GM18508 (cell line): ENCODE measurements around the gene RIMS4.
"Not testable (repeated sequence)": the region's sequence is repeated elsewhere in the genome, so short reads cannot be mapped to it uniquely, and the experiment has no call there.

ENCODE experiments used
- ATAC-seq: cut with Tn5 transposase; IDR thresholded peaks from one replicate; pipeline ENCODE4 v1.9.1; 2021; ENCODE audit warnings: moderate number of reproducible peaks; ENCODE audit not compliant: insufficient read depth, unreplicated experiment

The RIMS4 gene

DNA sequence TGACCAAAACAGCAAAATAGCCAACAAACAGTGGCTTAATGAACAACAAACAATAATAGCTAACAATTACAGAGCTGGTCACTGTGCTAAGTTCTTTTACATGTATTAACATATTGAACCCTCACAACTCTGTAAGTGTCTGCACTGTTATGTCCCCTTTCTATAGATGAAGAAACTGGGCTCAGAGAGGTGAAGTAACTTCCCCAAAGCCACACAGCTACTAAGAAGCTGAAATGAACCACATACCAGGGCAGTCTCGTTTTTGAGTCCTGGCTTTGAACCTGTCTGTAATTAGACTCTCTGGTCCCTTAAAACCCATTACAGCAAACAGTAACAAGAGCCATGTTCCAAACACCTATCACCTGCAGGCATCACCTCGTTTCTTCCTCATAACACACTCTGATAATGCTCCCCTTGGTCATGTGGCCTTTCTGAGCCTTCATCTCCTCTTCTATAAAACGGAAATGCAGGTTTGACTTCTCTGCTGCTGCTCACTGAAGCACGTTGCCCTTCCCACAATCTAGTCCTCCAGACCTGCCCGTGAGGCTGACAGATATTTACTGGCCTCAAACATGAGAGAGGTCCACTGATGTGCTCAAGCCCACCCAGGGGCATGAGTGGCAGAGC, 41.4 kb downstream of the RIMS4 start:
- no peak for ATAC-seq

- no peak for ATAC-seq
These were observed 42.1 kb downstream of the RIMS4 start for GRCh38 chr20:44768256-44768655.

DNA sequence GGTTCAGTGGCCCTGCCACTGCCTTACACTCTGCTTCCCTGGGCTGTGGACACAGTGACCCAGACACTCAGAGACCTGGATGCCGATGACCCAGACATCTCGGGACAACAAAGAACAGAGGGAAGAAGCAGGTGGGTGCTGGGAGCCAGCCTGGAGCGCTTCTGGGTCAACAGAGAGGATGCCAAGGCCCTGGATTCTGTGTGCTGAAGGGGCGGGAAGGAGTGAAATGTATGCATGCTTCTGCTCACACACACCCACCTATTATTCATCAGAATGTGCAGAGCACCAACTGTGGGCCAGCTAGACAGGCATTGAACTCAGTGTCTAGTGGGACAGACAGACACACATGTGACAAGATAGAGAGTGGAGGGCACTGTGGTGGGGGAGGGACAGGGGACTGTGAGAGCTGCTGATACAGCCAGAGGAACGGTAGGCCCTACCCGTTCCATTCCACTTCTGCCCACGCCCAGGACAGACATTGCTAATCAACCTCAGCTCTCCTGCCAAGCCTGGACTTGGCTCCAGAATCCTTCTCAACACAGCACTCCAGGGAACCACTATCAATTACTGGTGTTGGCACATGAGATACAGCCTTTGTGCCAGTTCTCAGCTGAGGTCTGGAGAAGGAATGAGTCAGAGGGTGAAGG, 44.5 kb downstream of the RIMS4 start:
- ATAC-seq: no peak

- no peak for ATAC-seq
These were observed 45.3 kb downstream of the RIMS4 start for GRCh38 chr20:44765091-44765490.

- ATAC-seq: not testable (repeated sequence)
These were observed 46.5 kb downstream of the RIMS4 start for GRCh38 chr20:44763798-44764197.

DNA sequence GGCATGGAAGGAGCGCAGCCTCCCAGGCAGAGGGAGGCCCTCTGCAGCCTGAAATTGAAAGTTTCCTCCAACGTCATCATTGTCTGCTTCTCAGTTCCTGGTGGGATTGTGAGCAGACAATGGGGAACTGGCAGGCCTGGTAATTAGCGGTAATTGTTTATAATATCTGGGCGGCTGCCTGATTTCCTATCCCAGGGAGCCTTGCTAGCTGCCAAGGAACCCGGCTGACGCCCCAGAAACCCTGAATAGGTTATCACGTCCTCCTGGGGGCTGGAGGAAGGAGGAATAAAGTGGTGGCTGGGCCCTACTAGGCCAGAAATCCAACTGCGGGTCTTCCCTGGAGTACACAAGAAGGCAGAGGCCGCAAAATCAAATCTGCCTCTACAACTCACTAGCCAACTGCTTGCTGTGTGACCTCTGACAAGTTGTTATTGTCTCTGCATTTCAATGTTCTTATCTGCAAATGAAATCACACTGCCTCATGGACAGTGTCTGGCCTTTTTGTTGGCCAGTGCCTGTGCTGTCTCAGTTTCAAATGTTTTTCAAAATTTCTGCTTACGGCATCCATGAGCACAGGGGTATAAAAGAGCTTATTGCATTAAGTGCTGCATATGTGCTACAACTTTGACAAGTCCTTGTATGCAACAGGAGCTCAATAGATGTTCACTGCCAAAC, 47.7 kb downstream of the RIMS4 start:
- ATAC-seq: no peak

DNA sequence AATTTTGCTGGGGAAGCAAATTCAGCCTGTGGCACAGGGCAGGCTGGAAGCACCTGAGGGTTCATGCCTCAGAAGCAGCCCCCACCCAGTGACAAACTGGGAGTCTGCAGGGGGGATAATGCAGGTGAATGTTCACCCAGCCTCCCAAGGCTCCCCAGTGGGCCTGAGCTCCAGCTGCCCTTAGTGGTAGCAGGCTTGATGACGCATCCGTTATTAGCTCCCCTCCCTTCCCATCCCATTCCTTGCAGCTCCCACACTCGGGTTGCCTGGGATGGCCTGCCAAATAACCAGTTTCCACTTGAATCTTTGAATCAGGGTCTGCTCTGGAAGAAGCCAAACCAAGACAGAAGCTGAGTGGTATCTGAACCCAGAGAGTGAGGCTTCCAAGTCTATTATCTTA, 48.9 kb downstream of the RIMS4 start:
- ATAC-seq: no peak

GRCh38 chr20:44759595-44759994, 50.8 kb downstream of the RIMS4 start:
- ATAC-seq: no peak

DNA sequence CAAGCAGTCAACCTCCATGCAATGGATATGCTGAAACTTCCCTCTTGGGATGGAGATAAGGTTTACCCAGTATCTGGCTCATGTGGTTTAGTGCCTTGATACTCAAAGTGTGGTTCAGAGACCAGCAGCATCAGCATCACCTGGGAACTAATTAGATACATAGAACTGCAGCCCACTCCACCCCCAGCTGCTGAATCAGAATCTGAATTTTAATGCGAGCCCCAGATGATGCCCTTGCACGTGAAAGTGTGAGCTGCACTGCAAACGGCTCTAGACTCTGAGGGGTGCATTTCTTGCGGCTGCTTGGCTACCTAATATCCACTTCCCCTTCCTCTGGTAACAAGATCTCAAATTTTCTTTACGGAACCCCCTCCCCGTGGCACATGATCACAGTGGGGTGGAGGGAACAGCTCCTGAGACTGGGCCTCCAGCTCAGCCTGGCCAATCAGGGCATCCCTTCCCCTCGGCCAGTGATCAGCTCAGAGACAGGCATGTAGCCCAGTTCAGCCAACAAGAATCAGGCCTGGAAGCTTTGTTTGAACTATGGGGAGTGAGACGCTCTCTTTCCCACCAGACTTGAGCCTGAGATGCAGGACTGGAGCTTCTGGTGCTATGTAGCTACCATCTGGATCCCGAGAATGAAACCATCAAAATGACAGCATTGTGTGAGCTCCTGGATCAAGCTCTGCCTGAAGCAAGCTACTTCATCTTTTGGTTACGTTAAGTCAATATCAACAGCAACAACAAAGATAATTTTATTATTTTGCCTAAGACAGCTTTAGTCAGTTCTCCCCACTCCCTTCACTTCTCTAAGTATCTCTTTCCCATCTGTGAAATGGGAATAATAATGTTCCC, 51.9 kb downstream of the RIMS4 start:
- ATAC-seq: no peak

DNA sequence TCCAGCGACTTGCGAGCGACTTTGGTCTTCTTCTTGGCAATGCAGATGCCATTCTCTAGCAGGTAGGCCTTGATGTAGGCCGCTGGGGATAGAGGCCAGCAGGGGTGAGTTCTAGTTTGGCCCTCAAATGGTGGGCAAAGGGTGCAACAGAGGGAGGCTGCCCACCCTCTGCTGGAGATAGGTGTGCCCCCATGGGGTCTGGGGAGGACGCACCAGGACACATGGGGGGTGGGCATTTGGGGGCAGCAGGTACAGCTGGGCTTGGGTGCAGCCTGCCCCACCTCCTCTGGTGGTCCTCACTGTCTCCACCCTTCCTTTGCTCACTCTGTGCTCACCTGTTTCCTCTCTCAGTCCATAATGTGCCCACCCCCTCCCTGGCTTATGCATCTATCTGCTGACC, 53.4 kb downstream of the RIMS4 start:
- no peak for ATAC-seq

DNA sequence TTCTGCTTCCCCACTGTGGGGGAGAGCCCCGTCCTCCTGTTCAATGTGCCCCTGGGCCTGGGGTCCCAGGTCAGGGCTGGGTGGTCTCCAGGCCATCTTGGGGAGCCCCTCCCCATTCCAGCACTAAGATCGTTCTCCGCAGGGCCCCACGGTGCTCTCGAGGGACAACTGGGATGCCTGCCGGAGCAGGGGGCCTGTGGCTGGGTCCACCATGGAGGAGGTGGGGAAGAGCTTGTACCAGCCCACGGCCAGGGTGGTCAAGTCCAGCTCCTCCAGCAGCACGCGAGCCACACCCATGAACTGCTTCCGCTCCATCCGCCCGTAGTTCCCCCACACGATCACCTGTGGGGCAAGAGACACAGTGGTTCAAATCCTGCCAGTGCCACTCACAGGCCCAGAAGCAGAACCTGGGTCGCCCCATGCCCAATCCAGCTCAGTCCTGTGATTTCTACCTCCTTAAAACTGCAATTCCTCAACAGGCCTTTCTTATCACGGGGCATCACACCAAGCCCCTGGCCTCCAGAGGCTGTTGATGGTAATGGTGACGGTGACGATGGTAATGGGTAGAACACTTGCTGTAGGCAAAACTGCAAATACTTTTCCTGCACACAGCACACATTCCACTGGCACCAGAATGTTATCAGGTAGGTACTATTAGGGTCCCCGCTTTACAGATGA, 54.2 kb downstream of the RIMS4 start:
- ATAC-seq: no peak

DNA sequence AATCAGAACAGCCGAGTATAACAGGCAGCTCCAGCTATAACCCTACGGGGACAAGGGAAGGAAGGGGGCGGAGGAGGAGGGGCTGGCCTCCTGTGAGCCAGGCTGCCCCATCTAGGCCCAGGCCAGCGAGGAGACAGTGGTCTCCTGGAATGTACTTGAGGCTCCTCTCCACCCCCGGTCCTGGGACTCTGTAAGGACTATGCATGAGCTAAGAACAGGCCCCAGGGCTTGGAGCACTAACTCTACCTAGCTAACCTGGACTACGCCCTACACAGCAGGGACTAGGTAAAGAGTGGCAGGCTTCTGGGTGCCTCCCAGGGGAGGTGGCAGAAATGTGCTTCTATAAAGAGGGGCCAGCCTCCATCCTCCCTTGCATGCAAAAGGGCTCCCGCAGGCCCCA, 55.8 kb downstream of the RIMS4 start:
- ATAC-seq: no peak

- no peak for ATAC-seq
These were observed 58.0 kb downstream of the RIMS4 start for GRCh38 chr20:44752099-44752931.

- no peak for ATAC-seq
These were observed 60.1 kb downstream of the RIMS4 start for GRCh38 chr20:44750081-44750805.

DNA sequence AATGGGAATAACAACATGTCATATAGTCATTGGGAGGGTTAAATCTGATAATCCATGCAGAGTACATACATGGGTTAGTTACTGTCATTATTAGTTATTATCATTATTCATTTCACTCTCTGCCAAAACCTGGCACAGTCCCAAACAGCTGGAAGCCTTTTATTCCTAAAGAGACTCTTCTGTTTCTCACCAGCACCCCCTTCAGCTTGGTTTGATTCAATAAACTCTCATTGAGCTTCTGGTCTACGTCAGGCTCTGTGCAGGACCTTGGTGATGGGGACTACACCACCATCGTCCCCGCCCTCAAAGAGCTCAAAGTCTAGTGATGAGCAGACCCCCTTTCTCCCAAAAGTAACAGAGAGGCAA, 62.4 kb downstream of the RIMS4 start:
- no peak for ATAC-seq

- no peak for ATAC-seq
These were observed 63.0 kb downstream of the RIMS4 start for GRCh38 chr20:44747166-44748004.

DNA sequence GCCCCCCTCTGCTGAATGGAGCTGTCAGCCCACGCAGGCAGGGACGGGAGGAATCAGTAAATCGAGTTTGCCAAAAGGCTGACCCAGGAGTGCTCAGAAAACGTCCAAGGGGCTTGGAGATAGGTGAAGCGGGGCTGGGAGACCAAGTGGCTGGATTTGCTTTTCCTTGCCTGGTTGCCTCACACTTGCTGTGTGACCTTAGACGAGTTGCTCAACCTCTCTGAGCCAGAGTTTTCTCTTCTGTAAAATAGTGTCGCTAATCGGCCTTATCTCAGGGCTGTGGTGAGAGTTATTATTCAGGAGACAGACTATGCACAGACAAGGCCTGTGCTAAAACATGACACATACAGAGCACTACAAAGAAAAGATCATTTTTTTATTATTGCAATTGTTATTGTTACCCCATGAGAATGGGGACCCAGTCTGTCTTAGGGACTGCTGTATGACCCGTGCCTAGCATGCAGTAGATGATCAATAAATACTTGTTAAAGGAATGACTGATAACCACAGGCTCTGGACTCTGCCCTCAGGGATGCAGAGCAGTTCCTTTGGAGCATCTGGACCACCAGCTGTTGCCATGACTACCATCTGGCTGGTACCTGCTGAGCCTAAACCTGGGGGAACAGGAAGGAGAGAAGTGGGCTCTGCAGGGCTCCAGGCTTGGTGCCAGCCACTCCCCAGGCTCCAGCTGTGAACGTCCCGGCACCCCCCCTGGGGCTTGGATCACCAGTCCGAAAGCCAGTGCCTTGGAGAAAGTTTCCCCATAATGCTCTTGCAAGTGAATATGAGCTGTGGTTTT, 63.8 kb downstream of the RIMS4 start:
- ATAC-seq: no peak
